Retinal pigment epithelial cell (primary cell): Measurements from ENCODE around the gene MPZL2.

ENCODE experiments used
- DNase-seq: peaks from one replicate; pipeline ENCODE4 v3.0.0-alpha.2; 2010; ENCODE audit warnings: low read depth
- H3K4me3 ChIP-seq: 2 replicates; pipeline ENCODE4 v1.5.1; 2011; ENCODE audit warnings: mild to moderate bottlenecking, low read length, control low read depth, moderate library complexity
- TF ChIP-seq, protein P1 (sequence below): conservative IDR thresholded peaks from 2 replicates; pipeline ENCODE4 v1.5.1; 2011; ENCODE audit warnings: low read depth, low read length, control low read depth, inconsistent platforms

MPZL2 gene

DNA sequence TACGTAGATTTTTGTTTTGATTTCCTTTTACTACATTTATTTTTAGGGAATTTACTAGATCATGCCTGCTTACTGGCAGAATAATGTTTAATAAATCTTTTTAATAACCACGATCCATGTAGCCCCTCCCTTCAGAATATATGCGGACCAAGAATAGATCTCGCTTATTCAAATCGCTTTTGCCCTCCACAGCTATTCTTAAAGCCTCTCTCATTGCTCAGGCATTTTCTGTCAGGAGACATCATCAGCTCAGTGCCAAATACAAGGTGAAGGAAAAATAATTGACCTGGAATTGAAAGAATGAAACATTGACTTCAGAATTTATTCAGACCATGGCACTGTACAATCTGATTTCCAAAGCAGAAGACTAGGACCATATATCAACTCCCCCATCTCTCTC is 29.3 kb downstream of the MPZL2 start:
- H3K4me3 ChIP-seq = no peak overlapping the region
- no peak for DNase-seq
- TF ChIP-seq, protein P1, sequence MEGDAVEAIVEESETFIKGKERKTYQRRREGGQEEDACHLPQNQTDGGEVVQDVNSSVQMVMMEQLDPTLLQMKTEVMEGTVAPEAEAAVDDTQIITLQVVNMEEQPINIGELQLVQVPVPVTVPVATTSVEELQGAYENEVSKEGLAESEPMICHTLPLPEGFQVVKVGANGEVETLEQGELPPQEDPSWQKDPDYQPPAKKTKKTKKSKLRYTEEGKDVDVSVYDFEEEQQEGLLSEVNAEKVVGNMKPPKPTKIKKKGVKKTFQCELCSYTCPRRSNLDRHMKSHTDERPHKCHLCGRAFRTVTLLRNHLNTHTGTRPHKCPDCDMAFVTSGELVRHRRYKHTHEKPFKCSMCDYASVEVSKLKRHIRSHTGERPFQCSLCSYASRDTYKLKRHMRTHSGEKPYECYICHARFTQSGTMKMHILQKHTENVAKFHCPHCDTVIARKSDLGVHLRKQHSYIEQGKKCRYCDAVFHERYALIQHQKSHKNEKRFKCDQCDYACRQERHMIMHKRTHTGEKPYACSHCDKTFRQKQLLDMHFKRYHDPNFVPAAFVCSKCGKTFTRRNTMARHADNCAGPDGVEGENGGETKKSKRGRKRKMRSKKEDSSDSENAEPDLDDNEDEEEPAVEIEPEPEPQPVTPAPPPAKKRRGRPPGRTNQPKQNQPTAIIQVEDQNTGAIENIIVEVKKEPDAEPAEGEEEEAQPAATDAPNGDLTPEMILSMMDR = no peak

DNA sequence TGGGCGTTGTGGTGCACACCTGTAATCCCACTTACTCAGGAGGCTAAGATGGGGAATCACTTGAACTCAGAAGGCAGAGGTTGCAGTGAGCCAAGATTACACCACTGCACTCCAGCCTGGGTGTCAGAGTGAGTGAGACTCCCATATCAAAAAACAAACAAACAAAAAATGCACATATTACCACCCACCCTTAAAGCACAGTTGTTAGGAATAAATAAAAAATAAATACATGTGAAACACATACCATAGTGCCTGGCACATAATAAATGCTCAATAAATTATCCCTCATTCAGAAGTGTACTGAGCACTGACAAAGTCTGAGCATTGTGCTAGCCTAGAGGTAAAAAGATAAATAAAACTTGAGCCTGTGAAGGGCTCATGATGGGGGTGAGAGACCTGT is 30.2 kb downstream of the MPZL2 start:
- no peak for DNase-seq
- no peak overlapping the region for H3K4me3 ChIP-seq
- TF ChIP-seq, protein P1 = no peak

DNA sequence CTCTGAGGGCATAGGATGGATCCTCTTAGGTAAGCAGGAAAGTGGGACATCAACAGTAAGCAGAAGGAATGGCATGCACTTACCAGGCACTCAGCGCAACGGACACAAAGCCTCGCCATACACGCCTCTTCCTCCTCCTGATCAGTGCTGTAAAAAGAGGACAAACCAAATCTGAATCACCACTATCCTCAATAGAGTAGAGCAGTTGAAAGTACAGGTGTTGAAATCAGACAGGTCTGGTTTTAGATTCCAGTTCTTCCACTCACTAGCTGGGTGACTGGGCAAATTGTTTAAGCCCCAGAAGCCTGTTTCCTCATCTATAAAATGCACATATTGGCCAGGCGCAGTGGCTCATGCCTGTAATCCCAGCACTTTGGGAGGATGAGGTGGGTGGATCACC is 30.7 kb downstream of the MPZL2 start:
- DNase-seq = no peak
- H3K4me3 ChIP-seq = no peak overlapping the region
- TF ChIP-seq, protein P1 = no peak

DNA sequence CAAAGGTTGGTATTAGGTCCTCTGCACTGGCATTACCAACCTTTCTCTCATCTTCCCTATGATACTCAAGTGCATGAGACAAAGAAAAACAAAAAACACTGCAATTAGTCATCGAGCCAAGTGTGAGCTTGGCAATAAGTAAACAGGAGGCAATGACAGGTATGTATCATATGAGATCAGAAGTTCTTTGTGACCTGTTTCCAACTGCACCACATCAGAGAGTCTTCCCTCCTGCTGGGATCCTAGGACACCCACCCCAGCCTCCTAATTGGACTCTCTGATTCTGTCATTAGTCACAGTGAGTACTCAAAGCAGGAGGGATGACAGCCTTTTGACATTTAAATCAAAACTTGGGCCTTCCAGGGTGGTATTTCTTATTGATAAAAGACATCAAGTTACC is 31.4 kb downstream of the MPZL2 start:
- no peak overlapping the region for H3K4me3 ChIP-seq
- TF ChIP-seq, protein P1 = no peak
- DNase-seq = no peak

DNA sequence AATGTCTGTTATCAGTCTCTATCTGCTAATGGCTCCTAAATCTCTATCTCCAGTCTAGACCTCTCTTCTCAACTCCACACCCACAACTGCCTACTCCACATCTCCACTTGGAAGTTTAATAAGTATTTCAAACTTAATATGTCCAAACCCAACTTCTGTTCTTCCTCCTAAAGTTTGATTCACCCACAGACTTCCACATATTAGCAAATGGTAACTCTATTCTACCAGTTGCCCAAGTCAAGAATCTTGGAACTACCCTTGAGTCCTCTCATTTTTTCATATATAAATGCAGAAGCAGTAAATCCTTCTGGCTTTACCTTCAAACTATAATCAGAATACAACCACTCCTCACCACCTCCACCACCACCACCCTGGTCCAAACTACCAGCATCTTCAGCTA is 32.6 kb downstream of the MPZL2 start:
- no peak overlapping the region for H3K4me3 ChIP-seq
- no peak for DNase-seq
- TF ChIP-seq, protein P1 = no peak

DNA sequence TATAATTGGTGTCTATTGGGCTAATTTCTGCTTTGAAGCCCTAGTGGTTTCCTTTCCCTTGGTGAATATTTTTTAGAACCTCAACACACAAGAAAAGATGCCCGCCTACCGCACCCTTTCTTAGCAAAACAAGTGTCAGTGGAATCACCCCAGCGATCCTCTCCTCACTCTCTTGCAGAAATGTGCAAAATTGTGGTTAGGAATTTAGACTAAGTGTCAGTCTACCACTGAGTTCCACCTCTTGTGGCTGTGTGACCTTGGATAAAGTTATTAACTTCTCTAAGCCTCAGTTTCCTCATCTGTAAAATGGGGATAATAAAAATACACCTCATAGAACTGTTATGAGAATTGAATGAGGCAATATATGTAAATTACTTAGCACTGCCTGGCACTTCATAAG is 34.0 kb downstream of the MPZL2 start:
- TF ChIP-seq, protein P1 = no peak
- no peak for DNase-seq
- H3K4me3 ChIP-seq = no peak overlapping the region

DNA sequence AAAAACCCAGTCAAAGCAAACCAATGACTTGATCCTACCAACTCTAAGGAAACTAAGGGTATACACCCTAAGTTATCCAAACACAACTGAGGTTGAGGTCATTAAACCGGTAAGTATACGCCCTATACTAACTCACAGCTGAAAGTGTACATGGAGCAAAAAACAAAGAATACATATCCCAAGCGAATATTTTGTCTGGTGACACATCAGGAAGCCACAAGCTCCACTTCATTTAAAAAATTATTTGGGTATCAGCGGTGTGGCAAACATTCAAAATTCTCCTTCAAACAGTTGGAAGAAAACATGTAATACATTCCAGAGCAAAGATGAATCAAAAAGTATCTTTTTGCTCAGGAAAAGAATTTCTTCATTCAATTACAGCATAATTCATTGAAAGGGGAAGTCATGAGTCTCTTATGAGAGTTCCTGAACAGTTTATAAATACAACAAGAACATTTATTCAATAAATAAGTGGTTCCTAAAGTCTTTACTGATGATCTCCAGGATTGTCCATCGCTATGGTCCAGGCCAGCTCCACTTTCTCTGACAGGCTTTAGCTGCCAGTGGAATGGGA is 34.7 kb downstream of the MPZL2 start:
- TF ChIP-seq, protein P1 = no peak
- no peak for DNase-seq
- no peak overlapping the region for H3K4me3 ChIP-seq
